H9 (cell line): ENCODE measurements around the gene TBATA. TPM values are rescaled to one million over a fixed set of nuclear protein-coding genes. Genes with fewer than 3 reads are reported as not detected.

Experiments used
- DNase-seq: peaks from one replicate; pipeline ENCODE4 v3.0.0-alpha.2; 2017
- H2AFZ ChIP-seq: one replicate; pipeline ENCODE4 v1.6.1; 2013; ENCODE audit warnings: mild to moderate bottlenecking, low read length, control low read depth, moderate library complexity
- H2AK5ac ChIP-seq: 2 replicates; pipeline ENCODE4 v1.6.1; 2013; ENCODE audit warnings: low read length, control low read depth, mixed read lengths; ENCODE audit not compliant: insufficient read length
- H2BK120ac ChIP-seq: one replicate; pipeline ENCODE4 v1.6.1; 2013; ENCODE audit warnings: low read depth, mild to moderate bottlenecking, low read length, control low read depth, inconsistent platforms; ENCODE audit not compliant: poor library complexity, severe bottlenecking
- H2BK12ac ChIP-seq: 2 replicates; pipeline ENCODE4 v1.6.1; 2013; ENCODE audit warnings: low read length, control low read depth, mixed read lengths, low read depth; ENCODE audit not compliant: insufficient read length
- H2BK15ac ChIP-seq: 2 replicates; pipeline ENCODE4 v1.6.1; 2013; ENCODE audit warnings: low read depth, low read length, control low read depth
- H2BK20ac ChIP-seq: one replicate; pipeline ENCODE4 v1.6.1; 2013; ENCODE audit warnings: low read depth, mild to moderate bottlenecking, low read length, control low read depth, inconsistent platforms; ENCODE audit not compliant: poor library complexity, severe bottlenecking
- H2BK5ac ChIP-seq: 2 replicates; pipeline ENCODE4 v1.6.1; 2013; ENCODE audit warnings: low read length, control low read depth, mixed read lengths; ENCODE audit not compliant: insufficient read length
- H3K14ac ChIP-seq: 2 replicates; pipeline ENCODE4 v1.6.1; 2013; ENCODE audit warnings: low read length, control low read depth; ENCODE audit not compliant: insufficient read depth
- H3K18ac ChIP-seq: 2 replicates; pipeline ENCODE4 v1.6.1; 2013; ENCODE audit warnings: low read depth, mild to moderate bottlenecking, mixed read lengths, low read length, control low read depth; ENCODE audit not compliant: insufficient read length
- H3K23ac ChIP-seq: 2 replicates; pipeline ENCODE4 v1.6.1; 2013; ENCODE audit warnings: low read length, control low read depth, mixed read lengths, low read depth; ENCODE audit not compliant: insufficient read length
- H3K23me2 ChIP-seq: 2 replicates; pipeline ENCODE4 v1.6.1; 2013; ENCODE audit warnings: low read depth, mild to moderate bottlenecking, mixed read lengths, low read length, control low read depth; ENCODE audit not compliant: insufficient read length, poor library complexity, severe bottlenecking
- H3K27ac ChIP-seq: 2 replicates; pipeline ENCODE4 v1.5.1; 2013; ENCODE audit warnings: low read length, control low read depth, mixed read lengths, low read depth; ENCODE audit not compliant: insufficient read length
- H3K27me3 ChIP-seq: 2 replicates; pipeline ENCODE4 v1.6.1; 2013; ENCODE audit warnings: low read length, control low read depth, inconsistent platforms; ENCODE audit not compliant: insufficient read depth
- H3K4ac ChIP-seq: 2 replicates; pipeline ENCODE4 v1.6.1; 2013; ENCODE audit warnings: low read depth, mild to moderate bottlenecking, control low read depth, inconsistent platforms, low read length, moderate library complexity
- H3K4me1 ChIP-seq: 2 replicates; pipeline ENCODE4 v1.6.1; 2013; ENCODE audit warnings: low read length, control low read depth, inconsistent platforms; ENCODE audit not compliant: insufficient read depth
- H3K4me2 ChIP-seq: 2 replicates; pipeline ENCODE4 v1.6.1; 2013; ENCODE audit warnings: low read length, control low read depth, mixed read lengths; ENCODE audit not compliant: insufficient read length, insufficient read depth
- H3K56ac ChIP-seq: 2 replicates; pipeline ENCODE4 v1.6.1; 2013; ENCODE audit warnings: low read depth, mild to moderate bottlenecking, mixed read lengths, low read length, control low read depth; ENCODE audit not compliant: insufficient read length
- H3K79me1 ChIP-seq: 2 replicates; pipeline ENCODE4 v1.6.1; 2013; ENCODE audit warnings: low read depth, mild to moderate bottlenecking, moderate library complexity, low read length, control low read depth, inconsistent platforms; ENCODE audit not compliant: insufficient read depth, poor library complexity, severe bottlenecking
- H3K79me2 ChIP-seq: 2 replicates; pipeline ENCODE4 v1.6.1; 2013; ENCODE audit warnings: low read length, control low read depth, inconsistent platforms; ENCODE audit not compliant: insufficient read depth
- H3K9ac ChIP-seq: 2 replicates; pipeline ENCODE4 v1.6.1; 2013; ENCODE audit warnings: low read length, control low read depth, mixed read lengths; ENCODE audit not compliant: insufficient read length; ENCODE audit errors: extremely low read depth
- H3K9me3 ChIP-seq: one replicate; pipeline ENCODE4 v1.6.1; 2013; ENCODE audit warnings: low read depth, low read length, inconsistent platforms; ENCODE audit not compliant: control insufficient read depth
- H3T11ph ChIP-seq: one replicate; pipeline ENCODE4 v1.6.1; 2013; ENCODE audit warnings: mild to moderate bottlenecking, low read length, control low read depth, inconsistent platforms
- H4K20me1 ChIP-seq: one replicate; pipeline ENCODE4 v1.6.1; 2013; ENCODE audit not compliant: control insufficient read depth, insufficient read length, insufficient read depth
- H4K5ac ChIP-seq: 2 replicates; pipeline ENCODE4 v1.6.1; 2013; ENCODE audit warnings: low read depth, mild to moderate bottlenecking, mixed read lengths, low read length, control low read depth; ENCODE audit not compliant: insufficient read length
- H4K8ac ChIP-seq: replicated peaks from 2 replicates; pipeline ENCODE4 v1.6.1; 2013; ENCODE audit warnings: low read length, control low read depth, mixed read lengths, low read depth; ENCODE audit not compliant: insufficient read length
- H4K91ac ChIP-seq: 2 replicates; pipeline ENCODE4 v1.6.1; 2013; ENCODE audit warnings: low read depth, mild to moderate bottlenecking, moderate library complexity, mixed read lengths, low read length, control low read depth; ENCODE audit not compliant: insufficient read length
- H3K27ac Mint-ChIP-seq, 3 experiments: 2 replicates in 2 of 3; 3 replicates in 1 of 3; pipeline ENCODE4 v1.8.0; 2020 to 2021; ENCODE audit warnings: mixed read lengths in 3 of 3, mild to moderate bottlenecking in 1 of 3, moderate library complexity in 1 of 3
- H3K27me3 Mint-ChIP-seq: 2 replicates; pipeline ENCODE4 v1.8.0; 2021; ENCODE audit warnings: low read depth, mild to moderate bottlenecking, moderate library complexity, mixed read lengths
- H3K36me3 Mint-ChIP-seq, 3 experiments: 2 replicates in 2 of 3; 3 replicates in 1 of 3; pipeline ENCODE4 v1.8.0; 2020 to 2021; ENCODE audit warnings: low read depth in 3 of 3, mixed read lengths in 3 of 3; ENCODE audit not compliant: insufficient read depth in 1 of 3
- H3K4me1 Mint-ChIP-seq, 2 experiments: 2 replicates each; pipeline ENCODE4 v1.8.0; 2020; ENCODE audit warnings: mixed read lengths in 2 of 2
- H3K4me3 Mint-ChIP-seq, 2 experiments: 2 replicates in 1 of 2; 3 replicates in 1 of 2; pipeline ENCODE4 v1.8.0; 2020 to 2021; ENCODE audit warnings: mild to moderate bottlenecking in 2 of 2, mixed read lengths in 2 of 2, moderate library complexity in 1 of 2
- H3K9me3 Mint-ChIP-seq, 2 experiments: 2 replicates in 1 of 2; 3 replicates in 1 of 2; pipeline ENCODE4 v1.8.0; 2020; ENCODE audit warnings: mild to moderate bottlenecking in 2 of 2, mixed read lengths in 2 of 2, moderate library complexity in 1 of 2
- WGBS: extraction: QIAGEN DNeasy Blood & Tissue Kit; methylation state at CpG from one replicate; pipeline ENCODE4 v1.1.7; 2013; ENCODE audit warnings: missing lambda C conversion rate, low lambda C conversion rate, mixed read lengths; ENCODE audit not compliant: insufficient read length; ENCODE audit errors: extremely low coverage; 5-methylcytosine and 5-hydroxymethylcytosine counted together
- long read RNA-seq: library from polyadenylated mRNA; unstranded; transcript quantifications from one replicate; pipeline ENCODE4 v2.0.0, GENCODE V29; 2020
- total RNA-seq: library from RNA; stranded (reverse); gene quantifications from 2 replicates; pipeline ENCODE4 v1.2.1, GENCODE V29; 2021
- TF ChIP-seq, protein P1 (sequence below): fragments of 200-600 bp; sonication (generic); conservative IDR thresholded peaks from 3 replicates; pipeline ENCODE4 v1.8.0; 2021; ENCODE audit warnings: antibody characterized with exemption, mild to moderate bottlenecking

Gene TBATA, protein sequence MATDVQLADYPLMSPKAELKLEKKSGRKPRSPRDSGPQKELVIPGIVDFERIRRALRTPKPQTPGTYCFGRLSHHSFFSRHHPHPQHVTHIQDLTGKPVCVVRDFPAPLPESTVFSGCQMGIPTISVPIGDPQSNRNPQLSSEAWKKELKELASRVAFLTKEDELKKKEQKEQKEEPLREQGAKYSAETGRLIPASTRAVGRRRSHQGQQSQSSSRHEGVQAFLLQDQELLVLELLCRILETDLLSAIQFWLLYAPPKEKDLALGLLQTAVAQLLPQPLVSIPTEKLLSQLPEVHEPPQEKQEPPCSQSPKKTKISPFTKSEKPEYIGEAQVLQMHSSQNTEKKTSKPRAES
- not detected in 2 replicates for total RNA-seq
- long read RNA-seq, result 0 reads

DNA sequence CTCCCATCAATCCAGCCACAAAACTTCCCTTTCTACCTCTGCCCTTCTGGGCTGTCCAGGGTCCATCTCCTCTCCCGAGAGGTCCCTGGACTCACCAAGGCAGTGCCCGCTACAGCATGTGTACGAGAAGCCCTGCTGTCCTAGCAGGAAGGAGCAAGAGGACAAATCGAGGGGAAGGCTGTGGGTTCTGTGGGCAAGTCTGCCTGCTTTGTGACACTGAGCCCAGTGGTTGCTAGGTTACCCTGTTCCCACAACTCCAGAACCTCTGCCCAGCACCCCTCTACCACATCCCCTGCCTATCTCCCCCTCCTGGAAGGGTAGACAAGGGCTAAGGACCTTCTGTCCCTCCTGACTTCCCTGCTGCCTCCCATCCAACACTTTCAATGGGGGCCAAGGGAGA lies at the start of gene TBATA:
Gene TBATA (minus strand): TSS at position 188 of the 400 bp plus-strand sequence. CDS start 1,998 bp downstream, outside the sequence.
- Histone ChIP-seq H4K5ac (no peak within 1 kb of the TSS), H2AFZ (no peak within 1 kb of the TSS), H3K9me3 (no peaks in the 10 kb centered on the region), H2BK20ac (no peak within 1 kb of the TSS), H3K23me2 (no peaks in the 10 kb centered on the region), H3K14ac (no peak within 1 kb of the TSS), H3K23ac (no peak within 1 kb of the TSS), H3K79me1 (no peaks in the 10 kb centered on the region), H3K4me2 (no peak within 1 kb of the TSS), H3K27me3 (no peaks in the 10 kb centered on the region), H2AK5ac (no peak within 1 kb of the TSS), H2BK5ac (no peak within 1 kb of the TSS), H2BK120ac (no peak within 1 kb of the TSS), H4K8ac (no peak within 1 kb of the TSS), H3K18ac (no peak within 1 kb of the TSS), H3K27ac (no peak within 1 kb of the TSS), H3K56ac (no peak within 1 kb of the TSS), H3K79me2 (no peaks in the 10 kb centered on the region), H3K4ac (no peak within 1 kb of the TSS), H3K4me1 (no peaks in the 10 kb centered on the region), H3T11ph (no peak within 1 kb of the TSS), H2BK15ac (no peak within 1 kb of the TSS), H3K9ac (no peak within 1 kb of the TSS), H4K91ac (no peak within 1 kb of the TSS), H2BK12ac (no peak within 1 kb of the TSS), H4K20me1 (no peaks in the 10 kb centered on the region)
- TF ChIP-seq, protein P1, sequence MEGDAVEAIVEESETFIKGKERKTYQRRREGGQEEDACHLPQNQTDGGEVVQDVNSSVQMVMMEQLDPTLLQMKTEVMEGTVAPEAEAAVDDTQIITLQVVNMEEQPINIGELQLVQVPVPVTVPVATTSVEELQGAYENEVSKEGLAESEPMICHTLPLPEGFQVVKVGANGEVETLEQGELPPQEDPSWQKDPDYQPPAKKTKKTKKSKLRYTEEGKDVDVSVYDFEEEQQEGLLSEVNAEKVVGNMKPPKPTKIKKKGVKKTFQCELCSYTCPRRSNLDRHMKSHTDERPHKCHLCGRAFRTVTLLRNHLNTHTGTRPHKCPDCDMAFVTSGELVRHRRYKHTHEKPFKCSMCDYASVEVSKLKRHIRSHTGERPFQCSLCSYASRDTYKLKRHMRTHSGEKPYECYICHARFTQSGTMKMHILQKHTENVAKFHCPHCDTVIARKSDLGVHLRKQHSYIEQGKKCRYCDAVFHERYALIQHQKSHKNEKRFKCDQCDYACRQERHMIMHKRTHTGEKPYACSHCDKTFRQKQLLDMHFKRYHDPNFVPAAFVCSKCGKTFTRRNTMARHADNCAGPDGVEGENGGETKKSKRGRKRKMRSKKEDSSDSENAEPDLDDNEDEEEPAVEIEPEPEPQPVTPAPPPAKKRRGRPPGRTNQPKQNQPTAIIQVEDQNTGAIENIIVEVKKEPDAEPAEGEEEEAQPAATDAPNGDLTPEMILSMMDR, result no peak
- Mint-ChIP-seq H3K27me3 (peaks cover 4% of the 10 kb centered on the region; the same call in 1 of the 2 replicates), H3K4me1 (no peaks in the 10 kb centered on the region; a peak in 1 of 4 replicates), H3K4me3 (no peak within 1 kb of the TSS), H3K9me3 (no peaks in the 10 kb centered on the region), H3K36me3 (no peaks in the 10 kb centered on the region), H3K27ac (peak within 1 kb of the TSS in 1 of 3 experiments; percentile 20; a peak in 1 of 7 replicates)
- no peak for DNase-seq
- WGBS, result no CpG with 5 or more reads among the region's 4 CpGs
